ENCODE data around the gene ZSCAN10.

GRCh38 chr16:3084491-3084890 lies 14.6 kb downstream of the ZSCAN10 start:
- TF ChIP-seq EP300 (IDR thresholded peaks at IDR 0.05; ENCODE audit: low read depth): no peak
- no peak for TF ChIP-seq CTCF (IDR thresholded peaks at IDR 0.05)
